ENCODE measurements around the gene VWF.

GRCh38 chr12:5953835-5954586 lies 170.5 kb downstream of the VWF start:
- TF ChIP-seq CTCF (IDR thresholded peaks at IDR 0.05): no peak
- TF ChIP-seq POLR2A (IDR thresholded peaks at IDR 0.05): no peak
